NCI-H2227 treated with DMSO at 0.1 percent for 48 hours (cell line): ENCODE data around the gene GABPB2.
A peak's percentile ranks its signal among the peaks of the same experiment; 100 is the strongest.

ENCODE experiments used
- DNase-seq: peaks from one replicate; lab custom pipeline; 2025; lab: John Stamatoyannopoulos, UW

Gene GABPB2

DNA sequence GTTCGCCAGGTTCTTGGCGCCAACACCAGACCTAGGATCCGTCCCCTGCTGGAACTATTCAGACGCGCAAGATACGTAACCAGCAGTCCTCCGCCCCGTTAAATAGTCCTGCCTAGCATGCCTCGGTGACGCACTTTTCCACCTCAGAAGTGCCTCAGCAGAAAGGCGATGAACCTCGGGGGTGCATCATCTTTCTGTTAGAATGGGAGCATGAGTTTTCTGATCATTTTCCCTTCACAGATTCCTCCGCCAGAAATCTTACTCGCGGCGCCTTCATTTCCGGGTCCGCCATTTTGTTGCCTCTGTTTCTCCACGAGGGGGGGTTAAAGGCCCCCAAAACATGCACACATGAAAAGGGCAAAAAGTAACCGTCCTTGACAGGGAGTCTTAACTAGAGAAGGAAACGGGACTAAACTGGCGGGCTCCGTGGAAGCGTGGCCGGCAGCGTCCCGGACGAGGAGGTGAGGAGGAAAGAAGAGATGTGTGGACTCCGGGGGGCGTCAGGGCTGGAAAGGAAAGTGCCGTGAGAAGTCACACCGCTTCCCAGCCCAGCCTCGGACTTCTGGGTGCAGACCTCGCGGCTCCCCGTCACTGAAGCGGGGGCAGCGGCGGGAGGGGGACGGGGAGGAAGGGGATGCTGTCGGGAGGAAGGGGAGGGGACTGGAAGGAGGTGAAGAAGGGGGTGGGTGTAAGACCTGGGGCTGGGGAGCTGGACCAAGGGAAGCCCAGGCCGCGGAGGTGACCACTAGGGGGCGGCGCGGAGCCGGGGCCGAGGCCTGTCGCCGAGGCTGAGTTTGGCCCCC is at the start of gene GABPB2:
TSS of gene GABPB2 (plus strand) at position 288 of the 803 bp plus-strand sequence. CDS start 17,429 bp downstream, outside the sequence.
- DNase-seq = peak; percentile 79

DNA sequence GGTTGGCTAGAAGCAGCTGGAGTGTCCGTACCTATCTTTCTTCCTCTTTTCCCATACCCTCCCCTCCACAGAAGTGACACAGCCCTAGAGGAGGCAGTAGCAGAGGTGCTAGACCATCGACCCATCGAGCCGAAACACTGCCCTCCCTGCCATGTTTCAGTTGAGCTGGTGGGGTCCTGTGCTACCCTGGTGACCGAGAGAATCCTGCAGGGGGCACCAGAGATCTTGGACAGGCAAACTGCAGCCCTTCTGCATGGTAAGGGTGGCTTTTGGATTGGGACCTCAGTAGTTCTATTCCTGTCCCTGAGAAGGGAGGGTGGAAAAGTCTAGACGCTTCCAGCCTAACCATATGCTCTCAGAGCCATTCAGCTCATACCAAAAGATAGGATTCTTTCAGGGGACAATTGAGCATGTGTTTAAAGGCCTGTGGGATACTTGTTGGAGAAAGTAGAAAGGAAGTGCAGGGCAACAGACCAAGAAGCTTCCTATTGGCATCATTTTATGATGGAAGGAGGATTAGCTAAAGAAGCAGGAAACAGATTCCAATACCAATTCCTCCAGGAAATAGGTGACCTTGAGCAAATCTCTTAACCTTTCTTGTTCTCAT is 45.9 kb upstream of the GABPB2 start:
- peak; percentile 61 for DNase-seq

DNA sequence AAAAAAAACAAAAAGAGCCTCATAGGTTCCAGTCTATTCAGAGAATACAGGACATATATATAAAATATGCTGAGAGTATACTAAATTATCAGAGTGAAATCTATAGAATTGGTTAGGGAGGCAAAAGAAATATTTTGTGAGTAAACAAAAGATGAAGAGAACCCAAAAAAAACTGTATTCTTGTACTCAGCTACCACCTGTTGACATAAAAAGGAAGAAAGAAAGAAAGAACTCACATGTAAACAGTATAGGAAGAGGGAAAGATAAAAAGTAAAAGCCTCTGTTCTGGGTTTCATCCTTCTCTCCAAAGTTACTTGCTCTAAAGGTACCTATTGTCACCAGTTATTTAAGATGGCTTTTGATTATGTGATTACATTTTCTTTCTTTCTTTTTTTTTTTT is 44.1 kb upstream of the GABPB2 start:
- DNase-seq = no peak

DNA sequence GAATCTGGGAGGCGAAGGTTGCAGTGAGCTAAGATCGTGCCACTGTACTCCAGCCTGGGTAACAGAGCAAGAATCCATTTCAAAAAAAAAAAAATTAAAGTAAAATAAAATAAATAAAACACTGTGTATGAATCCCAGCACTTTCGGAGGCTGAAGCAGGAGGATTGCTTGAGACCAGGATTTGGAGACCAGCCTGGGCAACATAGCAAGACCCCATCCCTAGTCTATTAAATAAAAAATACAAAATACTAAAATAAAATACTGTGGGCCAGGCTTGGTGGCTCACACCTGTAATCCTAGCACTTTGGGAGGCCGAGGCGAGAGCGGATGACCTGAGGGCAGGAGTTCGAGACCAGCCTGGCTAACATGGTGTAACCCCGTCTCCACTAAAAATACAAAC is 38.4 kb upstream of the GABPB2 start:
- no peak for DNase-seq

DNA sequence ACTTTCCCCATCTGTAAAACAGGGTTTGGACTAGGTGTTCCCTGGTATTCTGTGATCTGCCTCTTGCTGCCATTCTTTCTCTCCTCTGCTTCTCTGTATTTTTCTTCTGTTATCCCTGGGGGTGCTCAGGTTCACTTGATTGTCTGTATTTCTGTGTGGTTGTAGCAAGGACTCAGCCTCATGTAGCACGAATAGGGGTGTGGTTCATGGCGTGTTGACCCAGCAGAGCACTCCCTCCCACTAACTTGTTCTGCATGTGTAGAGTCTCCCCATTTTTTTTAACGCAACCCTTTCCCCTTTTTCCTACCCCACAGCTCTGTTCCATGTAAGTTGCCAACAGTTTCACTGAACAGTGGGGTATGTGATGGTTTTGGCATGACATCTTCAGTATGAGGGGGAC is 35.4 kb upstream of the GABPB2 start:
- no peak for DNase-seq

DNA sequence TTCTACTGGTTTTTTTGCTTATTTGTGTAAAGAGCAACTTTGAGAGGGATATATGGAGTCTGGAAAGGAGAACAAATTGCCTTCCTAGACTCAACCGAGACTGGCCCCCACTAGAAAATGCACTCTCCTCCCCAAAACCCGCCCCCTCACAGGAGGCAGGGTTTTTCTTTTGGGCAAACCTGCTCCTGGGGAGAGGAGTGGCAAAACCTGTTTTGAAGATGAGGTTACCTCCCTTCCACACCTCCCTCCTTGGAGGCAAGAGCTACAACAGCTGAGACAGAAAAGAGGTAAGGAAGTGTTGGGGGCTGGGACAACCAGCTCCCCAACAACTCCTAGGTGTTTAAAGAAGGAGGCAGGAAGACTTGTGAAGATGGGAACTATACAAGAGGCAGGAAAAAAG is 34.2 kb upstream of the GABPB2 start, which contains the start of gene BNIPL:
TSS of gene BNIPL (plus strand) at position 231 of the 400 bp plus-strand sequence. CDS start at position 371, 140 bp downstream.
- no peak for DNase-seq

DNA sequence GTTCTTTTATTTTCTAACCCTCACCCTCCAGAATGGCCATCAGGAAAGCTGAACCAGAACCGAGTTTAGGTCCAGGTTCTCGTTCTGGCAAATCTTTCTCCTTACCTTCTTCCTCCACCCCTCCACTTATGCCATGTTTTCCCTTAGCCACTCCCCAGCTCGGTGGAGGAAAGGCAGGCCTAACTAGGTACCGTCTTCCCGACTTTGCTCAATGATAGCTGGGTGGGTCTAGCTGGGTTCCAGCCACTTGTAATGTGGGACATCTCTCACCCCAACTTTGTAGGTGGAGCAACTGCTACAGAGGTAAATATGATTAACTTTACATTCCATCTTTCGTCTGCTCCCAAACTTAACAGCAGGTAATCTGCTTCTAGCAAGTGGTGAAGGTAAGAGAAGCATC is 33.5 kb upstream of the GABPB2 start:
- DNase-seq = no peak

DNA sequence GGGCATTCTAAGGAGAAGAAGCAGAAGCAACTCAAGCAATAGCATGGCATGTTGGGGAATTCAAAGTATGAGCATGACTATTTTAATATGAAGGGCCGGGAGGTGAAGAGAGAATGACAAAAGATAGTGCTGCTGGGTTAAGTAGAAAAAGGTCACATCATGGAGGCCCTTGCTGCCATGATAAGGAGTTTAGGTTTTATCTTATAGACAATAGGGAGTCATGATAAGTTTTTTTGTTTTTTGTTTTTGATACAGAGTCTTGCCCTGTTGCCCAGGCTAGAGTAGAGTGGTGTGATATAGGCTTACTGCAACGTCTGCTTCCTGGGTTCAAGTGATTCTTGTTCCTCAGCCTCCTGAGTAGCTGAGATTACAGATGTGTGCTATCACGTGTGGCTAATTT is 31.0 kb upstream of the GABPB2 start:
- no peak for DNase-seq

DNA sequence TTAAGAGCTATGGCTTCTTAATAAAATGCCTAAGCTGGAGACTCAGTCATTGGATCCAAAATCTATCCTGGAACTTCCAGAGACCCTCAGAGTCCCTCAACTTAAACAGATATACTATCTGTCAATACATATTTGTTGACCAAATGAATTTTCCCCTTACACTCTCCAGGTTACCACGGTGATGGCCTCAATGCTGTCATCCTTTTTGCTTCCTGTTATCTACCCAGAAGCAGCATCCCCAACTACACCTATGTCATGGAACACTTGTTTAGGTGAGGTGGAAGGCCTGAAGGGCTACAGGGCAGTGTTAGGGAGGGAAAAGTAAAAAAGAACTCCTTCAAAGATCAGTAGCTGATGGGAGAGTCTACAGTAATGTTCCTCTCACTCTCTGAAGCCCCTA is 27.4 kb upstream of the GABPB2 start:
- no peak for DNase-seq

DNA sequence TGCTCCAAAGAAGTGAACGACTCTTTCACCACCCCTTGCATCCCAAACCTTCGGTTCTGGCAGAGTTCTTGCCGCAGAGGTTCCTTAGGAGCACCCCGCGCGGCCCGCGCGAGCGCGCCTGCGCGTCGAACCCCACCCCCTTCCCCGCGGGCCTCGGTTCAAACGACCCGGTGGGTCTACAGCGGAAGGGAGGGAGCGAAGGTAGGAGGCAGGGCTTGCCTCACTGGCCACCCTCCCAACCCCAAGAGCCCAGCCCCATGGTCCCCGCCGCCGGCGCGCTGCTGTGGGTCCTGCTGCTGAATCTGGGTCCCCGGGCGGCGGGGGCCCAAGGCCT is 23.0 kb upstream of the GABPB2 start, which contains the start of gene C1orf56:
TSS of gene C1orf56 (plus strand) at position 161 of the 334 bp plus-strand sequence. CDS start at position 258, 97 bp downstream.
- peak; percentile 79 for DNase-seq

DNA sequence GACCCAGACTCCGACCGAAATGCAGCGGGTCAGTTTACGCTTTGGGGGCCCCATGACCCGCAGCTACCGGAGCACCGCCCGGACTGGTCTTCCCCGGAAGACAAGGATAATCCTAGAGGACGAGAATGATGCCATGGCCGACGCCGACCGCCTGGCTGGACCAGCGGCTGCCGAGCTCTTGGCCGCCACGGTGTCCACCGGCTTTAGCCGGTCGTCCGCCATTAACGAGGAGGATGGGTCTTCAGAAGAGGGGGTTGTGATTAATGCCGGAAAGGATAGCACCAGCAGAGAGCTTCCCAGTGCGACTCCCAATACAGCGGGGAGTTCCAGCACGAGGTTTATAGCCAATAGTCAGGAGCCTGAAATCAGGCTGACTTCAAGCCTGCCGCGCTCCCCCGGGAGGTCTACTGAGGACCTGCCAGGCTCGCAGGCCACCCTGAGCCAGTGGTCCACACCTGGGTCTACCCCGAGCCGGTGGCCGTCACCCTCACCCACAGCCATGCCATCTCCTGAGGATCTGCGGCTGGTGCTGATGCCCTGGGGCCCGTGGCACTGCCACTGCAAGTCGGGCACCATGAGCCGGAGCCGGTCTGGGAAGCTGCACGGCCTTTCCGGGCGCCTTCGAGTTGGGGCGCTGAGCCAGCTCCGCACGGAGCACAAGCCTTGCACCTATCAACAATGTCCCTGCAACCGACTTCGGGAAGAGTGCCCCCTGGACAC is 22.5 kb upstream of the GABPB2 start:
- peak; percentile 37 for DNase-seq

DNA sequence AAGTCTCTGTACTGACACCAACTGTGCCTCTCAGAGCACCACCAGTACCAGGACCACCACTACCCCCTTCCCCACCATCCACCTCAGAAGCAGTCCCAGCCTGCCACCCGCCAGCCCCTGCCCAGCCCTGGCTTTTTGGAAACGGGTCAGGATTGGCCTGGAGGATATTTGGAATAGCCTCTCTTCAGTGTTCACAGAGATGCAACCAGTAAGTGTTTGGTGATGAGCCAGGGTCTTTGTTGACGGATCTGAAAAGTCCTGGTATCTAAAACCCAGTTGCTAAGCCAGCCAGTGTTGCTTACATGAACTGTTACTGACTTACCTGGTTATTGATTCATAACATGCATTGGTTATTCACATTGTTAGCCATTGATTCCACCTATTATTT is 21.9 kb upstream of the GABPB2 start:
- no peak for DNase-seq

DNA sequence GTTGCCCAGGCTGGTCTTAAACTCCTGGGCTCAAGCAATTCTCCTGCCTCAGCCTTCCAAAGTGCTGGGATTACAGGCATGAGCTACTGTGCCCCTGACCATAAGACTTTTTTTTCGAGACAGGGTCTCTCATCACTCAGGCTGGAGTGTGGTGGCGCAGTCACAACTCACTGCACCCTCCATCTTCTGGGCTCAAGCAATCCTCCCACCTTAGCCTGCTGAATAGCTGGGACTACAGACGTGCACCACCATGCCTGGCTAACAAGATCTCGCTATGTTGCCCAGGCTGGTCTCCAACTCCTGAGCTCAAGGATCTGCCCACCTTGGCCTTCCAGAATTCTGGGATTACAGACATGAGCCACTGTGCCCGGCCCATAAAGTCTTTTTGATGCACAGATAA is 21.1 kb upstream of the GABPB2 start:
- DNase-seq = no peak

DNA sequence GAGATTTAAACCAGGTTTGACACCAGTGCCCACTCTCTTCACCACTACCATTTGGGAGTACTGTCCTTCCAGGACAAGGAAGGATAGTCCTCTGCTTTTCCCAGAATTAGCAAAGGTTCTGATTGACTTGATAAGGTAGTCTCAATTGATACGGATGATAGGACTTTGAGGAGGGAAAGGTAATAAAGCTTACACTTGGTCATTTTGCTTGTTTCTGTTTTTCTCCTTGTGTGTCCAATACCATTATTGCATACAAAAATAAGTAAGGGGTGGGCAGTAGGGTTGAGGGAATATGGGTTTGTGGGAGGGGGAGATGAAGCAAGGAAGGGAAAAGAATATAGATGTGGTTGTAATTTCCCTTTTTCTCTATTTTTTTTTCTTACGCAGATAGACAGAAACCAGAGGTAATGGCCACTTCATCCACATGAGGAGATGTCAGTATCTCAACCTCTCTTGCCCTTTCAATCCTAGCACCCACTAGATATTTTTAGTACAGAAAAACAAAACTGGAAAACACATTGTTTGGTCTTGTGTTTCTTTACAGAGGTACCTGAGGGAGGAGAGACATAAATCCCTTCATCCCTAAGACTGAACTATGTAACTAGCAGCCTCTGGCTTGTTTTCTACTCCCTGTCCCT is 20.4 kb upstream of the GABPB2 start:
- no peak for DNase-seq

DNA sequence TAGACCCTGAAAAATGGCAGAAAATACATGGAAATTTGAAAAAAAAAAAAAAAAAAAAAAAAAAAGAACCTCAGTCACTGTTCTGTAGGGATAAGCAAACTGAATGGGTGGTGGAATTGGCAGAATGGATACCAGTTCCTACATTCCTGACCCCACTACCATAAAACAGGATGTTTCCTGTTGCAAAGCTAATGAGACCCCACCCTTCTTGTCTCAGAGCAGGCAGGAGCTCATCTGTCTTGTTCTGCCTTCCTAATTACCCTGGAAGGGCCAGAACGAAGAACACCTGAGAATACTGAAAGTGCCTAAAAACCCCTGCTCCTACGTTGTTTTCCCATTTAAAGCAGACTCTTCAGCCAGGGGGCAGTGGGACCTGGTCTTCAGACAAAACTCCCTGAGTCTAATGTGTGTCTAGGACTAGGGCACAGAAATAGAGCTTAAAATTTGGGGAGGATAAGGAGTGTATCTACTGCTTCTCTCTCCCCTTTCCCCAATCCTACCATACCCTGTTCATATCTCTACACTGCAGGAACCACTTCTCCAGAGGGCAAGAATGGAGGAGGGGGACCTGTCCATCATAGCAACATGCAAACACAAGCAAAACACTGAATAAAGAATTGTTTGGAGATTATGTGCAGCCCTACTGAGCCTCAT is 19.1 kb upstream of the GABPB2 start:
- no peak for DNase-seq

DNA sequence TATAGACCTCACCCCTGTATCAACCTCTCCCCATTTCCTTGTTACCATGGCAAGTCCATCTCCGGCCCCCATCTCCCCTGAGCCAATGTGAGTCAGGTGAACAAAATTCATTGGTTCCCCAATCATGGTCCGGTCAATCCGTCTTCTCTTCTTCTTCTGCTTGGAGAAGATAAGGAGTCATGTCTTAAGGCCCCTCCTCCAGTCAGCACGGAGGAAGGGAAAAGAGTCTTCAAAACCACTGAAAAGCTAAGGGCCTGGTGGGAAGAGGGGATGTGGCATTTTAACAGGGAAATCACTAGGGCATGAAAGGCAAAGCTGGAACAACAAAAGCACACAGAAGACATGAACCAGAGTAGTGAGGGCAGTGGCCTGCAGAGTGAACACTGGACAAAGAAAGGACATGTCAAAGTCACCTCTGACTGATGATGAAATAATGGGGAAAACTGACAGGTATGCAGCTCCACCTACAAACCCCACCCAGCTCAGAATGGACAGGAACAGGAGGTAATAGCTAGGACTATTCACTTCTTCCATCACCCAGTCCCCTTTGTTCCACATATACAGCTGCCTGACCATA is 15.5 kb upstream of the GABPB2 start:
- DNase-seq = no peak

DNA sequence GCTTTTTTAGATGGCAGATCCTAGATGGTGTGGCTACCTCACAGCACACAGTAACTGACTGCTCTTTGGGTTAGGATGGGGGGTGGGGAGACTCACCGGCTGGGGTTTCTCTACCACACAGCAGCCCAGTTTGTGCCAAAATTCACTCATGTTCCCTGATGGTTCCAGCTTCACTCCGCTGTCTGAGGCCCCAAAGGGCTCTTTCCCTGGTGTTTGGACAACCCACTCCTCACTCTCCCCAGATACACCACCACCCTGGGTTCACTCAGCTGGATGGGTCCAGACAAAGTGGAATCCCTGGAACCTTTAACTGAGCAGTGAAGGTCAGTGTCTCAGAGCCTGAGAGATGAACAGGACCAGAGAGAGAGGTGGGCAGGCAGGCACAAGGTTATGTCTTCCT is 15.0 kb upstream of the GABPB2 start:
- no peak for DNase-seq

DNA sequence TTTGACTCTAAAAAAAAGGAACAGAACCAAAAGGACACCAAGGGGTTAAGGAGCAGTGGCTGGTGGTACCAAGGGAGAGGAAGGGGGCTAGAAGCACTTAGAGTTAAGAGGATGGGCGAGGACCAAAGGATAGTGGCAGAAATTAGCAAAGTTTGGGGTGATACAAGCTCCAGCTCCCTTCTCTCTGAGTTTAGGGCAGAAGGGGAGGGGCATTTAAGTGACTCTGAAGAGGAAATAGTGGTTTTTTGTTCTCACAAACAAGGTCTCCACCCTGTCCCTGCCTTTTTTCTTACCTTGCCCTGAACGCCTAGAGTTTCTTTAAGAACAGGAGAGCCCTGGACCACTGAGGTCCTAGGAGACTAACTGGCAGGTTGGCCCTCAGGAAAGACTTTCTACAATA is 14.4 kb upstream of the GABPB2 start:
- DNase-seq = no peak

DNA sequence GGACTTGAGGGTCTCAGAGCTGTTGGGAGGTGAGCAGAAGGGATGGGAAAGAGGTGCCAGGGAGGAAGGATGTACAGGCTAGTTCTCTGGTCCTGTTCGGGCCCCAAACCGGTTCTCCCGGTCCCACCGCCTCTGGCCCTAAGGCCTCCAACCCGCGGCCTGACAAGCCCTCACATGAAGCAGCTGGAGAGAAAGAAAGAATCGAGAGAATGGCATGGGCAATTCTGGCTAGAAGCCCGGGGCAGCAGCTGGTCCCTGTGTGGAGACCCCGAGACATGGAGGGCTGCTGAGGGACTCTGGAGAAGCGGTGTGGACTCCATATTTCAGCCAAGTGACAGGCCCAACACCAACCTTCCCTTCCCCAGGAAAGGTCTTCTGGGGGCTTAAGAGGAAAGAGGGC is 11.9 kb upstream of the GABPB2 start:
- DNase-seq = no peak

DNA sequence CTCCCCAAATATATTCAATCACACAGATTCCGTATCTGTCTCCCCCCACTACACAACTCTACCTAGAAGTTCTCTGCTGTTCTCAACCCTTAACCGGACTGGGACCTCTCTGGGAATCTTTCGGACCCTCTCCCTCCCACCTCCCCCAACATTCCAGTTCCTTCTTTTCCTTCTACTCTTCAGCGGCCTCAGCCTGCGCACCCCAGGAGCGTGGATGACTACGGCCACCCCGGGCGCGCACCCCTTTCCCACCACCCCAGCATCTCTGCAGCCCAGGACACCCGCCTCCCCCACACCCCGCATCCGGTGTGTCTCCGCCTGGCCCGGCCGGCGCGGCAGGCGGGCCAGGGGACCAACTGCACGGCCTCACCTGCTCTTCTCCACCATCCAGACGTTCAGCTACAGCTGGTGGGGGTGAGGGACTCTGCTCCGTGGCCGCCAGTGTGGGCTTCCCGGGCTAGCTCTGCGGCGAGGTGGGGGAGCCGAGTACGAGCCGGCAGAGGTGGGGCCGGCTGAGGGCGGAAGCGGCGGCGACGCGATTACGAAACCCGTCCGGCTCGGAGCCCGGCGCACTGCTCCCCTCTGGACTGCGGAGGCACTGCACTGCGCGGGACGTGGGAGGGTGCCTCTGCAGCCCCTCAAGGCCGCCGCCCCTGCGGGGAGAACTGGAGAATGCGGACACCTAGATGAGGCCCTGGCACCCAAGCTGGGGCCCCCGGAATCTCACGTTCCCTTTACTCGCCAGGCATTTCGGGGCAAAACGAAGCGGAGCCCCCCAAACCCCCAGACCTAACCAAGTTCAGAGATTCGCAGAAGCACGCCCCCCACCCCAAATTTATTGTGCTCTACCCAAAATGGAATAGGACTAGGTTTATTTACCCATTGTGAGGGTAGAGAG is 11.2 kb upstream of the GABPB2 start, which contains the start of gene CDC42SE1:
TSS of gene CDC42SE1 (minus strand) at position 514 of the 898 bp plus-strand sequence. CDS start 3,892 bp downstream, outside the sequence.
- peak; percentile 83 for DNase-seq
